Amniotic stem cell (primary cell): ENCODE measurements around the gene SECTM1.
"Not testable (repeated sequence)": the region's sequence is repeated elsewhere in the genome, so short reads cannot be mapped to it uniquely, and the experiment has no call there.

Experiments
- DNase-seq: peaks from one replicate; lab custom pipeline; 2025; lab: John Stamatoyannopoulos, UW

The SECTM1 gene

GRCh38 chr17:82347994-82348393, 14.4 kb upstream of the SECTM1 start:
- DNase-seq: not testable (repeated sequence)

- DNase-seq: no peak
Observed at GRCh38 chr17:82346342-82347300, 13.1 kb upstream of the SECTM1 start.

GRCh38 chr17:82345151-82345976, 11.8 kb upstream of the SECTM1 start:
- no peak for DNase-seq

- no peak for DNase-seq
Observed at GRCh38 chr17:82344175-82344907, 10.8 kb upstream of the SECTM1 start.

GRCh38 chr17:82343560-82343959, 10.0 kb upstream of the SECTM1 start:
- no peak for DNase-seq

- DNase-seq: no peak
Observed at GRCh38 chr17:82342361-82343079, 9.0 kb upstream of the SECTM1 start.

GRCh38 chr17:82339634-82340580, 6.3 kb upstream of the SECTM1 start:
- no peak for DNase-seq

- DNase-seq: no peak
Observed at GRCh38 chr17:82338858-82339633, 5.5 kb upstream of the SECTM1 start.

GRCh38 chr17:82334622-82335394, 1.2 kb upstream of the SECTM1 start:
- no peak for DNase-seq

GRCh38 chr17:82334204-82334621, 647 bp upstream of the SECTM1 start:
- no peak for DNase-seq

GRCh38 chr17:82332669-82333278, 792 bp downstream of the SECTM1 start:
- no peak for DNase-seq

GRCh38 chr17:82331345-82331939, 2.1 kb downstream of the SECTM1 start:
- no peak for DNase-seq

GRCh38 chr17:82330322-82331239, 3.0 kb downstream of the SECTM1 start:
- DNase-seq: no peak

- DNase-seq: no peak
Observed at GRCh38 chr17:82329683-82330321, 3.8 kb downstream of the SECTM1 start.

GRCh38 chr17:82328994-82329507, 4.5 kb downstream of the SECTM1 start:
- no peak for DNase-seq
